ENCODE data around the gene AMBRA1.

The AMBRA1 gene

DNA sequence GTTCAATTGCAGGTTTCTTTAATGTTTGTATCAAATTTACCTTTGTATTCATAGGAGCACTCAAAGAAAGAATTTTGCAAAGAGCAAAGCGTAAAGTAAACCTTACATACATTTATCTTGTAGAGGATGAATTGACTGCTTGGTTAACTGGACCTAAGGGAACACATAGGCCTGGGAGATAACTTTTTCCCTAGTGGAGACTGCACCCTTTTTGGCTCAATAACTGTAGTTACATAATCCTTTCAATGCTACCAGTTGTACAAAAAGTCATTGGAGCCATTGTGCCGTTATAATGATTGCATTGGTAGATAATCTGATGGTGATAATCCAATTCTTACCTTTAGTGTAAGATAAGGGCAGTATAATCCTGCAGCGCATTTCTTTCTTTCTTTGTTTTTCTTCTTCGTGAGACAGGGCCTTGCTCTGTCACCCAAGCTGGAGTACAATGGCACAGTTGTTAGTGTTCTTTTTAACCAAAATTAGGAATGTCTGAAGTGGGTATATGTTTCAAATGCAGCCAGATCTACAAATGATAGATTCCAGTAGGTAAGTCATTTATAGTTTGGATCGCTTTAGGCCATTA lies 41.8 kb upstream of the AMBRA1 start:
- Histone ChIP-seq H3K23ac (ENCODE audit: low read length in 2 of 2) (no peak overlapping the region), H3K27ac (ENCODE audit: low read length, poor library complexity, severe bottlenecking) (no peak overlapping the region), H3K4me2 (ENCODE audit: low read length, poor library complexity, severe bottlenecking) (no peak overlapping the region), H3K18ac (ENCODE audit: low read depth in 1 of 2, low read length in 2 of 2) (no peak overlapping the region), H3K9ac (ENCODE audit: low read length) (no peak overlapping the region), H2BK120ac (ENCODE audit: low read depth, low read length) (no peak overlapping the region), H3K27me3 (ENCODE audit: control insufficient read depth in 1 of 2, insufficient read depth in 1 of 2, low read length in 2 of 2) (no peaks in the 10 kb centered on the region), H3K4me1 (ENCODE audit: control insufficient read depth, insufficient read depth, low read depth, low read length) (peaks cover 1% of the 10 kb centered on the region), H3K79me1 (replicated peaks; ENCODE audit: low read length, poor library complexity, severe bottlenecking) (peaks cover 17% of the 10 kb centered on the region), H4K8ac (ENCODE audit: low read length) (no peak overlapping the region), H2BK5ac (ENCODE audit: low read depth, low read length, poor library complexity, severe bottlenecking) (no peak overlapping the region), H4K91ac (ENCODE audit: low read length) (no peak overlapping the region), H3K14ac (ENCODE audit: low read length in 2 of 2) (no peak overlapping the region), H3K4me3 (ENCODE audit: insufficient read depth in 1 of 2, low read depth in 1 of 2, low read length in 2 of 2) (no peak overlapping the region), H3K4ac (ENCODE audit: low read depth in 1 of 2, low read length in 2 of 2) (no peak overlapping the region), H2AK5ac (ENCODE audit: low read length, severe bottlenecking) (no peak overlapping the region), H3K36me3 (ENCODE audit: control insufficient read depth in 1 of 2, insufficient read depth in 2 of 2, low read depth in 1 of 2, low read length in 2 of 2) (peaks cover 9 to 53% of the 10 kb centered on the region in 2 experiments), H2AFZ (ENCODE audit: low read depth, low read length) (no peak overlapping the region), H2BK15ac (ENCODE audit: low read depth, poor library complexity, severe bottlenecking) (no peak overlapping the region), H2BK12ac (ENCODE audit: low read length in 2 of 2) (no peak overlapping the region), H3K9me3 (ENCODE audit: control insufficient read depth, low read length) (no peaks in the 10 kb centered on the region)
- no peak for DNase-seq
- 94% methylated on average over 4 of the region's 5 CpGs for WGBS

DNA sequence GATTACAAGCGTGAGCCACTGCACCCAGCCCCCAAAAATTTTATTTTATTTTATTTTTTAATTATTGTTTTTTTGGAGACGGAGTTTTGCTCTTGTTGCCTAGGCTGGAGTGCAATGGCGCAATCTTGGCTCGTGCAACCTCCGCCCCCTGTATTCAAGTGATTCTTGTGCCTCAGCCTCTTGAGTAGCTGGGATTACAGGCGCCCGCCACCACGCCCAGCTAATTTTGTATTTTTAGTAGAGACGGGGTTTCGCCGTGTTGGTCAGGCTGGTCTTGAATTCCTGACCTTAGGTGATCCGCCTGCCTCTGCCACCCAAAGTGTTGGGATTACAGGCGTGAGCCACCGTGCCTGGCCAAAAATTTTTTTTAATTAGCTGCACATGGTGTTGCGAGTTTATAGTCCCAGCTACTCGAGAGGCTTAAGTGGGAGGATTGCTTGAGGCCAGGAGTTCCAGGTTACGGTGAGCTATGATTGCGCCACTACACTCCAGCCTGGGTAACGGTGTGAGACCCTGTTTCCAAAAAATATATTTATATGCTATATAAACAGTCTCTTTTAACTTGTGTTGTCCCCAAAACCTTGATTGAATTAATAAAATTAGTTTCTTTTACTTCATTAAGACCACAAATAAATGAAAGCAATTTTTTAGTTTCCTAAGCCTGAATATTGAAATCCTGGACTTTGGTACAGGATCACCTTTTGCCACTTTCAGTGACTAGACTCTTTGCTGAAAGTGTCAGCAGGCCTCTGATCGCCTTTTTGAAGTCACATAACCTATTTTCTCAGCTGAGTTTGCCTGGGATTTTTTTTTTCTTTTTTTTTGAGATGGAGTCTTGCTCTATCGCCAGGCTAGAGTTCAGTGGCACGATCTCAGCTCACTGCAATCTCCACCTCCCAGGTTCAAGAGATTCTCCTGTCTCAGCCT lies 39.7 kb upstream of the AMBRA1 start:
- Histone ChIP-seq H3K23ac (ENCODE audit: low read length in 2 of 2) (no peak overlapping the region), H2AFZ (ENCODE audit: low read depth, low read length) (no peak overlapping the region), H3K18ac (ENCODE audit: low read depth in 1 of 2, low read length in 2 of 2) (no peak overlapping the region), H3K79me1 (replicated peaks; ENCODE audit: low read length, poor library complexity, severe bottlenecking) (peaks cover 23% of the 10 kb centered on the region), H2BK12ac (ENCODE audit: low read length in 2 of 2) (no peak overlapping the region), H3K27ac (ENCODE audit: low read length, poor library complexity, severe bottlenecking) (no peak overlapping the region), H3K4ac (ENCODE audit: low read depth in 1 of 2, low read length in 2 of 2) (no peak overlapping the region), H4K91ac (ENCODE audit: low read length) (no peak overlapping the region), H3K9me3 (ENCODE audit: control insufficient read depth, low read length) (no peaks in the 10 kb centered on the region), H3K14ac (ENCODE audit: low read length in 2 of 2) (no peak overlapping the region), H4K8ac (ENCODE audit: low read length) (no peak overlapping the region), H2BK15ac (ENCODE audit: low read depth, poor library complexity, severe bottlenecking) (no peak overlapping the region), H3K9ac (ENCODE audit: low read length) (no peak overlapping the region), H3K36me3 (ENCODE audit: control insufficient read depth in 1 of 2, insufficient read depth in 2 of 2, low read depth in 1 of 2, low read length in 2 of 2) (peaks cover 18 to 55% of the 10 kb centered on the region in 2 experiments), H3K4me3 (ENCODE audit: insufficient read depth in 1 of 2, low read depth in 1 of 2, low read length in 2 of 2) (no peak overlapping the region), H3K4me2 (ENCODE audit: low read length, poor library complexity, severe bottlenecking) (no peak overlapping the region), H3K27me3 (ENCODE audit: control insufficient read depth in 1 of 2, insufficient read depth in 1 of 2, low read length in 2 of 2) (no peaks in the 10 kb centered on the region), H2AK5ac (ENCODE audit: low read length, severe bottlenecking) (no peak overlapping the region), H2BK120ac (ENCODE audit: low read depth, low read length) (no peak overlapping the region), H3K4me1 (ENCODE audit: control insufficient read depth, insufficient read depth, low read depth, low read length) (no peaks in the 10 kb centered on the region), H2BK5ac (ENCODE audit: low read depth, low read length, poor library complexity, severe bottlenecking) (no peak overlapping the region)
- WGBS: 96% methylated on average over 20 of the region's 22 CpGs
- DNase-seq: no peak

DNA sequence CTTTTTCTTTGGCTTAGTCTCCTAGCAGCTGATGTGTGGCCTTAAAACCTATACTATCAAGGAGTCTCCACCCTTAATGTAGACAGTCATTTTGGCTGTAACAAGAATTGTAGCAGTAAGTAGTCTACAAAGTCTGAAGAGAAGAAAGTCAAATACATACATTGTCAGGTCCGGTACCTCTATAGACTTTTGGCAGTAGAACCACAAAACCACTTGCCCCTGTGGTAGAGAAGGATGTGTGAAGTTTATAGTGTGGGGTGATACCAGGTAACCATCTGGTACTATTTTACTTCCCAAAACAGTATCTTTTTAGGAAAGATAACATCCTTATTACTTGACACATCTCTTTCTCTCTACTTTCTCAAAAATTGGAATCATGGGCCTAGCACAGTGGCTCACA lies 38.7 kb upstream of the AMBRA1 start:
- DNase-seq: no peak
- no peak overlapping the region for H4K91ac ChIP-seq (ENCODE audit: low read length)
- no peak overlapping the region for H3K4ac ChIP-seq (ENCODE audit: low read depth in 1 of 2, low read length in 2 of 2)
- no peak overlapping the region for H2BK5ac ChIP-seq (ENCODE audit: low read depth, low read length, poor library complexity, severe bottlenecking)
- no CpG with 5 or more reads among the region's 1 CpG for WGBS
- no peak overlapping the region for H2BK15ac ChIP-seq (ENCODE audit: low read depth, poor library complexity, severe bottlenecking)
- no peak overlapping the region for H3K4me2 ChIP-seq (ENCODE audit: low read length, poor library complexity, severe bottlenecking)
- peaks cover 20 to 47% of the 10 kb centered on the region in 2 experiments for H3K36me3 ChIP-seq (ENCODE audit: control insufficient read depth in 1 of 2, insufficient read depth in 2 of 2, low read depth in 1 of 2, low read length in 2 of 2)
- H4K8ac ChIP-seq (ENCODE audit: low read length): no peak overlapping the region
- no peak overlapping the region for H3K4me3 ChIP-seq (ENCODE audit: insufficient read depth in 1 of 2, low read depth in 1 of 2, low read length in 2 of 2)
- H3K27me3 ChIP-seq (ENCODE audit: control insufficient read depth in 1 of 2, insufficient read depth in 1 of 2, low read length in 2 of 2): no peaks in the 10 kb centered on the region
- H3K14ac ChIP-seq (ENCODE audit: low read length in 2 of 2): no peak overlapping the region
- H3K23ac ChIP-seq (ENCODE audit: low read length in 2 of 2): no peak overlapping the region
- no peak overlapping the region for H3K18ac ChIP-seq (ENCODE audit: low read depth in 1 of 2, low read length in 2 of 2)
- H3K27ac ChIP-seq (ENCODE audit: low read length, poor library complexity, severe bottlenecking): no peak overlapping the region
- no peak overlapping the region for H2AFZ ChIP-seq (ENCODE audit: low read depth, low read length)
- H3K9ac ChIP-seq (ENCODE audit: low read length): no peak overlapping the region
- H3K79me1 ChIP-seq (replicated peaks; ENCODE audit: low read length, poor library complexity, severe bottlenecking): peaks cover 29% of the 10 kb centered on the region
- no peak overlapping the region for H2BK120ac ChIP-seq (ENCODE audit: low read depth, low read length)
- no peaks in the 10 kb centered on the region for H3K9me3 ChIP-seq (ENCODE audit: control insufficient read depth, low read length)
- H2AK5ac ChIP-seq (ENCODE audit: low read length, severe bottlenecking): no peak overlapping the region
- H3K4me1 ChIP-seq (ENCODE audit: control insufficient read depth, insufficient read depth, low read depth, low read length): no peaks in the 10 kb centered on the region
- H2BK12ac ChIP-seq (ENCODE audit: low read length in 2 of 2): no peak overlapping the region

DNA sequence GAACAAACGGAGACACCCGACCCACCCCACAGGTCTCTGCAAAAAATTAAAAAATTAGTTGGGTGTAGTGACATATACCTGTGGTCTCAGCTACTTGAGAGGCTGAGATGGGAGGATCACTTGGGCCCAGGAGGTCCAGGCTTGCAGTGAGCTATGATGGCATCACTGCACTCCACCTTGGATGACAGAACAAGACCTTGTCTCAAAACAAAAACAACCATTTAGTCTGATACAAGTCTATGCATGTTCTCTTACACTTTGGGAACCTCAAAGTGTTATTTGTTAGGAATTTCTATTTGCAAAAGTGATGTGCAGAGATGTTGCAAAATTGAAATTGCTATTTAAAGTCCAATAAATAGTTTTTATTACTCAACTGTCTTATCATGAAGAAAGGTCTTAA lies 37.9 kb upstream of the AMBRA1 start:
- Histone ChIP-seq H3K9ac (ENCODE audit: low read length) (no peak overlapping the region), H3K4me1 (ENCODE audit: control insufficient read depth, insufficient read depth, low read depth, low read length) (no peaks in the 10 kb centered on the region), H3K4me3 (ENCODE audit: insufficient read depth in 1 of 2, low read depth in 1 of 2, low read length in 2 of 2) (no peak overlapping the region), H3K4me2 (ENCODE audit: low read length, poor library complexity, severe bottlenecking) (no peak overlapping the region), H2BK5ac (ENCODE audit: low read depth, low read length, poor library complexity, severe bottlenecking) (no peak overlapping the region), H2BK15ac (ENCODE audit: low read depth, poor library complexity, severe bottlenecking) (no peak overlapping the region), H3K36me3 (ENCODE audit: control insufficient read depth in 1 of 2, insufficient read depth in 2 of 2, low read depth in 1 of 2, low read length in 2 of 2) (peaks cover 21 to 49% of the 10 kb centered on the region in 2 experiments), H3K27ac (ENCODE audit: low read length, poor library complexity, severe bottlenecking) (no peak overlapping the region), H3K79me1 (replicated peaks; ENCODE audit: low read length, poor library complexity, severe bottlenecking) (peaks cover 32% of the 10 kb centered on the region), H3K4ac (ENCODE audit: low read depth in 1 of 2, low read length in 2 of 2) (no peak overlapping the region), H4K91ac (ENCODE audit: low read length) (no peak overlapping the region), H2AFZ (ENCODE audit: low read depth, low read length) (no peak overlapping the region), H3K14ac (ENCODE audit: low read length in 2 of 2) (no peak overlapping the region), H2BK120ac (ENCODE audit: low read depth, low read length) (no peak overlapping the region), H3K9me3 (ENCODE audit: control insufficient read depth, low read length) (no peaks in the 10 kb centered on the region), H3K18ac (ENCODE audit: low read depth in 1 of 2, low read length in 2 of 2) (no peak overlapping the region), H4K8ac (ENCODE audit: low read length) (no peak overlapping the region), H2BK12ac (ENCODE audit: low read length in 2 of 2) (no peak overlapping the region), H3K23ac (ENCODE audit: low read length in 2 of 2) (no peak overlapping the region), H3K27me3 (ENCODE audit: control insufficient read depth in 1 of 2, insufficient read depth in 1 of 2, low read length in 2 of 2) (no peaks in the 10 kb centered on the region), H2AK5ac (ENCODE audit: low read length, severe bottlenecking) (no peak overlapping the region)
- no peak for DNase-seq
- WGBS: 100% methylated on average over 2 of the region's 2 CpGs
